NCI-H1436 (cell line): ENCODE data around the gene VAT1L.

ENCODE experiments used
- DNase-seq: peaks from one replicate; lab custom pipeline; 2025; lab: John Stamatoyannopoulos, UW

Gene VAT1L

DNA sequence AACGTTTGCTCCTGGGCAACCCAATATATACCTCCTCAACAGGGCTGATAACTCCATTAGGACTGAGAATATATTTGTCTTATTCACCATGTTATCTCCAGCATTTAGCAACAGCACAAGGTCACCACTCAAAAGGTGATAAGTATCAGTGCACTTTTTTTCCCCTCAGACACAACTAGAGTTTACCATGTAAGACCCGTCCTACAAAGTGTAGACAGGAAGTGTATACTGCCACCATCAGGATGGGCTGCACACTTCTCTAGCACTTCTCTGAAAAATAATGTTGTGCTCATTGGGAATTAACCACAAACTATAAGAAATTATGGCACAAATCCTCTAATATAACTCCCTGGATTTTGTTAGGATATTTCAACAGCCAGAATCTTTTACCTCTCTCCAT is 5.7 kb upstream of the VAT1L start:
- DNase-seq, result no peak

DNA sequence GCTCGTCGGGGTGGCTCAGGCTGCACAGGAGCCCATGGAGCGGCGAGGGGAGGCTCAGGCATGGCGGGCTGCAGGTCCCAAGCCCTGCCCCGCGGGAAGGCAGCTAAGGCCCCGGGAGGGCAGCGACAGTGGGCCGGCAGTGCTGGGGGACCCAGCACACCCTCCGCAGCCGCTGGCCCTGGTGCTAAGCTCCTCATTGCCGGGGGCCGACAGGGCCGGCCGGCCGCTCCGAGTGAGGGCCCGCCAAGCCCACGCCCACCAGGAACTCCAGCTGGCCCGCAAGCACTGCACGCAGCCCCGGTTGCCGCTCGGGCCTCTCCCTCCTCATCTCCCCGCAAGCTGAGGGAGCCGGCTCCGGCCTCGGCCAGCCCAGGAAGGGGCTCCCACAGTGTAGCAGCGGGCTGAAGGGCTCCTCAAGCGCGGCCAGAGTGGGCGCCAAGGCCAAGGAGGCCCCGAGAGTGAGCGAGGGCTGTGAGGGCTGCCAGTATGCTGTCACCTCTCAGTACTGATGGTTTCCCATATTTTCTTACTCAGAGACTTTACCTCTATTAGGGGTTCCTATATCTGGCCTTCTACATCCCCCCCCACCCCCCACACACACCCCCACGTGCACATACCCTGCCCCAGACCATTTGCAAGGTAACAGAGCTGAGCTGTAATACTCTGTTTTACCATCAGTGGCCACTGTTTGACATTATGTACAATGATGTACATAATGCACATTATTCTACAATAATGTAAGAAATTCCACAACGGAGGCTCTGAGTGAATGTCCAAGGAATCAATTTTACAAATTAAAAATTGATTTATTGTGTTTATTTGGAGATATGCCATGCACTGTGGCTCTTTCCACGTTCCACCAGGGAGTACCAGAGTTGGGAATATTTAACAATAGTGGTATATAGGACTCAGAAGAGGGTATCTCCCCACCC is 3.7 kb upstream of the VAT1L start:
- no peak for DNase-seq

DNA sequence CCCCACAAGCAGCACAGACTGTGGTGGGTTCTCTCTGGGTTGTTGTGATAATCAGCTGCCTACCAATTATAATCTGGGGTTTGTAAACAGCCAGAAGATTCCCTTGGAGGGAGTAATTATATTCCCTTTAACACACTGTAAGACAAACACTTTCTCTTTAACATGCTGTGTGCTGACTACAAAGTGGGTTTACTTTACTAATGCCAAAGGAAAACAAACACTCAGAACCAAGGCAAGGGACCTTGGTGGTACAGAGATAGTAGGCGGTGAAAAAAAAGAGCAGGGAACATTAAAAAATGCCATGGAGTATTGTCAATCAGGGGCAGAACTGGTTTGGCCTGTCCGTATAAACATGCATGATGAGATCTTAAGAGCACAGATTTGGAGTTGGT is 3.0 kb upstream of the VAT1L start:
- DNase-seq, result no peak

DNA sequence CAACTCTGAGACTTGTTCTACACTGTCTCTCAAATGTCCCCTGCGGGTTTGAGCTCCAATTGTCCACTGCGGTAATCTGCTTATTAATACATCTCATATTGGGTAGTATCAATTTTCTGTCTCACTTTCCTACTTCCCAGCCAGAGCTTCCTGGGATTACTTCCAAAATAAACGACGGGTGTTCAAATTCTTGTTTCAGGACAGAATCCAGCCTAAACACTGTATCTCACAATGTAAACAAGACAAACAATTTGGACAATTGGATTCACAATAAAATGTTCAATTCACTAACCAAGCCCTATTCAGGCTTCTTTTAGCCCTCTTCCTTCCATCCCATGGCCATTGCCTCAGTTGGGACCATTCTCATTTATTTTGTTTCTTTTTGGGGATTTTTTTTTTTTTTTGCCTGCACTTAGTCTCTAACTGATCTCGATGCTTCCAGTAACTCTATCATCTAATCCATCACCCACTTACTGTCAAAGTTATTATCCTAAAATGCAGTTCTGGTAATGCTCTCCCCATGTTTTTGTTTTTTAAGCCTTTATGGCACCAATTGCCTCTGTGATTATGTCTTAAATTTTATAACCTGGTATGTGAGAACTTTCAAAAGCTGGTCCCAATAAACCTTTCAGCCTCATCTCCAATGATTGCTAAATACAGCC is 2.0 kb upstream of the VAT1L start:
- DNase-seq, result no peak

DNA sequence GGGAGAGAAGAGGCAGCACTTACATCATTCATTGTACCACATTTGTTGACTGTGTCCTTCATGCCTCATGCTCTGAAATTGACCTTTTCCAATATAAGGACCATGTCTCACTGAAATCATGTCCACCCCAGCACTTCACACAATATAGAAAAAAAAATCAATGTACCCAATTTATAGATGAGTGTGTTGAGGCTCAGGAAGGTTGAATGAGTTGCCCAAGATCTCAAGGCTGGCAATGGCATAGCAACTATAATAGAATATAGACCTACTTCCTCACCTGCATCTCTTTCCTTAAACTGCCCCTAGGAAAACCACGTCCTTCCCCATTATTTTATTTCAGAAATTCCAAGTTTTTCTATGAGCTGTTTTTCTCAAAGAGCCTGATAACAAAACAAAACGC is 912 bp upstream of the VAT1L start:
- DNase-seq, result no peak

DNA sequence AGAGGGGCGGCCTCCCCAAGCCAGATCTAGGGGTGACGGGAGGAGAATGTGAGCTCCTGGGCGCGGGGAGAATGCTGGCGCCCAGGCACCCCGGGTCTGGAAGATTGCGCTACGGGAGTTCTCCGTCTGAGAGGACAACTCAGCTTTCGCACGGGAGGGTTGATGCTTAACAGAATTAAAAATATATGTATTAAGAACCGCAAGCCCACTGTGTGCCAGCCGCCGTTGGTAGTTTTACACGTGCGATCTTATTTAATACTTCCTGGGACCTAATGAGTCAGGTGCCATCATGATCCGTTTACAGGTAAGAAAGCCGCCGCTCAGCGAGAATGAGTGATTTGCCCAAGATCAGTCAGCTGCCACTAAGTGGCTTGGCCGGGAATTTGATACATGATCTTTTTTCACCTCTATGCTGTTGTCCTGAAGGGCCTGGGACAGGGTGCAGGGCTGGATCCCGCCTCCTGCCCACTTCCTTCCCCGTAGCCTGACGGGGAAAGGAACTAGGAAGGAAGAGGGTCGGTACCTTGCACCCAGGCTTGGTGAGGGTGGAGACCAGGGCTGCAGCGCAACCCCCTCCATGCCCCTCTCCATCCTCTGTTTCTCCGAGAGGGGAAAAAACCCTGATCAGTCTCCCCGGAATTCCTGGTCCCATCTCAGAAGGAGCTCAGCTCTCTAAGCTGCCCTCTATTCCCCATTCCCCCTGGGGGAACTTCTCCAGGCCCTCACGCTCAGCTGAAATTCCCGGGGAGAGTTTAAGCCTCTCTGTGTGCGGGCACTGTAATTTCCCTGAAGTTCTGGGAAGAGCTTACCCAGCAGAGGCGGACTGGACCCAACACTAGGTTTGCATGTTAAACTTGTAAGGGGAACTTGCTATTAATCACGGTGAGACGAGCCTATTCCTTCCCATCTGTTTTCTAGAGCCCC is 983 bp downstream of the VAT1L start:
- DNase-seq, result no peak

DNA sequence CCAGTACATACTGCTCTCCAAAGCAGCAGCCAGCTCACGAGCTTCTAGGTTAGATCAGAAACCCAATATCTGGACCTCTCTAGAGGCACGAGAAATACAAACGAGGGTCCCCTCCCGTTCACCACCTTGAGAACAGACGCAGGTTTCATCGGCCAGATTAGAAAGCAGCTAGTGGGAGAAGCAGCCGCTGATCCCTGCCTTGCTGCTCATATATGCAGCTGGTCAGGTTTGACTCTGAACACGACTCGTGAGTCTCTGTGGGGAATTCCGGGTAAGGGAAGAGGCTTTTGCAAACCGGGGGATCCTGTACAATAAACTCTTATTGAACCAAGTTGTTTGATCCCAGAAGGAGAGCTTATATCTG is 1.6 kb downstream of the VAT1L start:
- no peak for DNase-seq

DNA sequence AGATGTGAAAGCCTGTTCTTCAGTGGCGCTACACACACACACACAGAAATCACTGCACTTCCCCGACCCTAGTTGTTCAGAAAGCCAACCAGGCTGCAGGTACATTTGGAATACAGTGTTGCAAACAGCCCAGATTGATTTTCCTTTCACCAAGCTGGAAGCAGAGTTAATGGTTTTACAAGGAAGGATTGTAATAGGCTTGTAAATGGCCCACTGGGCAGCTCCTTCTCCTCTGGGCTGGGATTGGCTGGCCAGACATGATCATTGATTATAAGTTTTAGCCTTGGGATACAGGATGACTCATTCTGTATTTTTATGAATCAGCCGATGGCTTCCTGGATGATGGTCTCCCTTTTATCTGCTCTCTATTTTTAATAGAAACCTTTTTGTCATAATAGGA is 2.5 kb downstream of the VAT1L start:
- no peak for DNase-seq

DNA sequence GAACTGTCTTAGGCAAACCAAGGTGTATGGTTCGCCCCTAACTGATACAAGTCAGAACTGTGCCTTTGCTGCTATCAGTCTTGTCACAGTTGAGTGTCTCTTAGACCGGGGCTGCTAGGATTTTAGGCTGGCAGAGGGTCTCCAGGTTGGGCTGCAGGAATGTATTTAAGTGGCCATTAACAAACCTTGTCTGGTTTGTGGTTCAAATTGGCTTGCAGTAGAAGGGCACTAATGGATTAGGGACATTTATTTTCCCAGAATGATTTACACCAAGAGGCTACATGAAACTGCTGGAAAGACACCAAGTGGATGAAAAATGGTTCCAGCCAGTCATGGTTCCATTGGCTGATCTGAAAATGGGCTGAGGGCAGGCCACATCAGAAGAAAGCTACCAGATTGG is 5.1 kb downstream of the VAT1L start:
- DNase-seq, result no peak

DNA sequence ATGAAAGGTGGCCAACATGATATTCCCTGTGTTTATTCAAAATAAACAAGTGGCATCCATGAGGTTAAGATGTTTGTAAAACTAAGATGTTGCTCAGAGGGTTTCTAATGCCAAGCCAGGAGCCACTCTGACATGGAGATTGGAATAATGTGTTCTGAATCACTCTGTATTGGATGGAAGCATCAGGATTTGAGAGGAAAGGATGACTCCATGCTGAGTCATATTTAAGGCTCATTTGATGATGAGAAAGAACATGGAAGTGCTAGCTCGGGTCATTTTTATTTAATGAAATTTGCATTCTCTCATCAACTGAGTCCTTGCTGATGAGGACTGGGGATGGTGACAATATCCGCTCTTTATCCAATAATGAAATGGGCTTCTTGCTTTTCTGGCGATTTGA is 6.2 kb downstream of the VAT1L start:
- no peak for DNase-seq

DNA sequence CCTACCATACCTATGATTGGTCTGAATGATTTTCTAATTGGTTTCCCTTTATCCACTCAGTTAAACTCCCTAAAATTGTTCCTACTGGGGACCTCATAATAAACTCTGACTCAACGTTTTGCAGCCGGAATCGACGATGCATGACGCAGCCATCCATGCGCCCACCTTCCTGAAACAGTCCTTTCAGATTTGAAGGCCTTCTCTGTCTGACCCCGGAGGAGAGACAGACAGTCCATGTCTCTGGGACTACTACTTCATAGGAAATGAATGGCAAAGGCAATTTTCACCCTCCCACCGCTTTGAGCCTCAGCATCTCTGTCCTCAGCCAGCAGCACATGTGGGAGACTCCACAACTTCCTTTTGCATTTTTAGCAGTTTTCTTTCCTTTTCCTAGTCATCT is 13.5 kb downstream of the VAT1L start:
- DNase-seq, result no peak

DNA sequence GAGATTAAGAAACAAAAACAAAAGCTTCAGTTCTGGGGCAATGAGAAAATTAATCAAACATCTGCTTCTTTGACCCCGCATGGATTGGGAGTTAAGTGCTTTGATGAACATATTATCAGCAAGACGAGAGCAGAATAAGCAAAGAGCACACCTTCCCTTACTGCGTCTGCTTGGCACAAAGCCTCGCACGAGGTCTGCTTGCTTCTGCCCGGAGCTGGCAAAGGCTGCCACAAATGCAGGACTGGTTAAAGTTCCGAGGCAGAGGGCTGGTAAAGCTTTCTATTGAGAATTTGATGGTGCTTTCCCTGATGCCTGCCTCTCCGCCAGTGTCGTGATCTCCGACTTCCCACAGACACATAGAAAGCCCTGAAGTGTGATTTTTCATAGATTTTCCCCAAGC is 17.0 kb downstream of the VAT1L start:
- no peak for DNase-seq

DNA sequence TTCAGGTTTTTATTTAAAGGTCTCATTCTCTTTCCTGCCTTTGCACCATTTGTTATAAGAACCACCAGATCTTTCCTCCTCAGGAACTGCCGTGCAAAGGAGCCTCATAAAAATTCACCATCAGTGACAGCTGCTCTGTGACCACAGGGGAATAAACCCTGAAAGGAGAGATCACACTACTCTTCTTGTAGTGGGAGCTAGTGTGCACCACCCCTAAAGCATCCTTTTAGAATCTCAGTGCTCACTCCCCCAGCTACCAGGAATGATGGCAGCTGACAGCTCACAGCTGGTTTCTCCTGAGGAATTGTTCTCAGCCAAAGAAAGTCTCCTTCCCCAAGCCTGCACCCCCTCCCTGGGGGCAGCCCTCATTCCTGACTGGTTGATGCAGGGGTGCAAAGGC is 18.7 kb downstream of the VAT1L start:
- no peak for DNase-seq

DNA sequence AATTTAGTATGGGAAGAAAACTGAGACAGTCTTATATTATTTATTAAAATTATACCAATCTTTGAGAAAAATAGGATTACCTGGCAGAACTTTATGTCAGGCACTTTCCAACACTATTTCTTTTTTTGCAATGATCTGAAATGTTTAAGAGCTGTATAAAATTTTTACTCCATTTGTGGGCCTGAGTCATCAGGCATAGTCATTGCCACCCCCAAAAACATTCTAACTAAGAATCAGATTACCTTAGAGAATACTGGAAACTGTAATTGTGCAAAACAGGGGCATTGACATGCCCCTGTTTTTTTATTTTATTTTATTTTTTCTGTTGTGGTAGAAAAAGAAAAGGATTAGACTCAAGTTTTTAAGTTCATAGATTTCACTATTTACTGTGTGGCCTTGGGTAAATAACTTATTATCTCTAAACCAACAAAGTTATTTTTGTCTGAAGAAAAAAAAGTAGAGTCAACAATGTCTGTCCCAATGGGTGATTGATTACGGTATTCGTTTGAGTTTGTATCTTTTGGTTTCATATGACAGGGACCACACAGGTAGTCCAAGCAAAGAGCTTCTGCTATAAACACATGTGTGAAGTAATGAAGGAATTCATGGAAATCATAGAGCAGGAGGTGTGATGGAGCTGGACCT is 24.6 kb downstream of the VAT1L start:
- DNase-seq, result no peak

DNA sequence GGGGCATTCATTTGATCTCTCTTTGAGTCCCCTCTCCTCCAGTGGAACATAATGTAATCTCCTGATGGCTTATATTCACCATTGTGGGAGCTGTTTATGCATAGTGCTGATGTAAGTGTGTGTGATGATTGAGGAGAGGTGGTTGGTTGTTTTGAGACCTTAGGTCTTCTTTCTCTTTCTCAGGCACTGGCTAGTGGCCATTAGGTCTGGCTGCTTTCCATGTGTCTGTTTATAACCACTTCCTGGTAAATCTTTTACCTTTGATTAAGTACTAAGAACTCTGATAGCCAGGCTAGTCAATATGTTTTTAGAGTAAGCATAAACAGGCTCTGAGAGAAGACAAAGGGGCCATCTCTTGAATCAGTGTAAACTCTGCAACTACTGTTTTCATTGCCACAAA is 27.9 kb downstream of the VAT1L start:
- DNase-seq, result no peak

DNA sequence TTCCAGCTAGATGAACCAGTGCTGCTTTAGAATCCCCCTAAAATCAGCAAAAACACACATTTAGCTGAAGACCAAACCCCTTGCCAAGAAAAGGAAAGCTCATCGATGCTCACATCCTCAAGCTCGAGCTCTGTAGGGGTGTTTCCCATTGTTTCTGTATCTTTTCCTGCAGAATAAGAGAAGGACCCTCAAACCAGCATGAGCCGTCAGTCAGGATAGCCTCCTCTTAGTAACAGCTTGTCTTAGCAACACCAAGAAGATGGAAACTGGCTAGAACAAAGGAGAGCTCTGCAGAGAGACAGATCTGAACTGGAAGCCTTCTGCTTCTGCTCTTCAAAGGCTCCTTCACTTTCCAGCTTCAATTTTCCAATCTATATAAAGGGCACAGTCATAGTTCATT is 32.0 kb downstream of the VAT1L start:
- no peak for DNase-seq

DNA sequence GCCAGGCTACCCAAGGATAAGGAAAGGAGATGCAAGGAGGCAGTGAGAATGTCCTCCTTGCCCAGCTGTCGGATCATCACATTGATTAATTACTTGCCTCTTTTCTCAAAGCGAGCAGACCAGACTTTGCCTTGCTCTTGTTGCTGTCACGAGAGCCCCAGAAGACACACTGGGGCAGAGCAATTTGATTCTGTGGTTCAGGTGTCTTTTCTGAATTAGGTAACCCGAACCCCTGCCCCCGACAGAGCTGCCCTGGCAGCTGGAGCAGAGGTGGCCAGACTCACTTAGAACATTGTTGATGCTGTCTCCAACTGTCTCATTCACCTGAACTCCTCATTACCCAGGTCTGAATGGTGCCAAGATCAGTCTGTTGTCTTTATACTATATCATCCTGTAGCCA is 34.3 kb downstream of the VAT1L start:
- DNase-seq, result no peak

DNA sequence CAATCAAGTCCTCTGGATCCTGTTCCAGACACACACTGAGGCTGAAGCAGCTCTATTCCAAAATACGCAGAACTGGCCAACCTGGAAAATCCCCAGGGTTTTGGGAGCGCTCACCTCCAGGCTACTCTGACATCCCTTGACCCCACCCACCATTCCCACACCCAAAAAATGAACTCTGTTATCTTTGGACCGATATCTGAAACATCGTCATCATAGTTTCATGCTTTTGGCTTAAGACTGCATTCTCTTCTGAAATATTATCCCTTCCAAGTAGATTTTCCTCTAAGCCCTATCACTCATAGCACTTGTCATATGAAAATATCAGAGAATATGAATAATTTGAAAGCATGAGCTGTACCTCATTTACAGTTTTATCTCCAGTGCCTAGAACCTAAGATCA is 34.7 kb downstream of the VAT1L start:
- DNase-seq, result no peak

DNA sequence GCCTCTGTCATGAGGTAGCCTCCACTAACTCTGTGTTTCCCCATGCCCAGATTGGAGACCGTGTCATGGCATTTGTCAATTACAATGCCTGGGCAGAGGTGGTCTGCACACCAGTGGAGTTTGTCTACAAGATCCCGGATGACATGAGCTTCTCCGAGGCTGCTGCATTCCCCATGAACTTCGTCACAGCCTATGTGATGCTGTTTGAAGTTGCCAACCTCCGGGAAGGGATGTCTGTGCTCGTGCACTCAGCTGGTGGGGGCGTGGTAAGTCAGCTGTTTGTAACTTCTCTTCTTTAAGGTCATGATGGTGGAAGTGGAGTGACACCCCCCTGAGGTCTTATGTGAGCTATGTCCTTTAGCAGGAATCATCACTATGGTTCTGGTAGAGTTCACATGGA is 36.8 kb downstream of the VAT1L start:
- no peak for DNase-seq

DNA sequence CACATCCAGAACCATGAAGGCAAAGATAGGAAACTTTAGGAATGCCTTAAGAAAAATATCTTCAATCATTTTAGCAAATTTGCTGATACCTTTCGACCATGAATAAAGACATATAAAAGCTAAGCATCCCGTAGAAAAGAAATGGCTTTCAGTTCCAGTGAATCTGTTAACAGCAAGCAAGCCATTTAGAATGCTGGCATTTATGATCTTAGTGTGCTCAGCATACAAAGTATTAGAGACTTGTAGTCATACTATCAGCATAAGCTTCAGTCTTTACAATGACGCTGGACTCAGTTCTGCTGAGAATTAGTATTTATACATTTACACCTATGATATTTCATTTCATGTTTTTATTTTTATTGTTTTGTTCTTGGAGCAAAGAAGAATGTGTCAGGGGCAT is 38.7 kb downstream of the VAT1L start:
- DNase-seq, result no peak

DNA sequence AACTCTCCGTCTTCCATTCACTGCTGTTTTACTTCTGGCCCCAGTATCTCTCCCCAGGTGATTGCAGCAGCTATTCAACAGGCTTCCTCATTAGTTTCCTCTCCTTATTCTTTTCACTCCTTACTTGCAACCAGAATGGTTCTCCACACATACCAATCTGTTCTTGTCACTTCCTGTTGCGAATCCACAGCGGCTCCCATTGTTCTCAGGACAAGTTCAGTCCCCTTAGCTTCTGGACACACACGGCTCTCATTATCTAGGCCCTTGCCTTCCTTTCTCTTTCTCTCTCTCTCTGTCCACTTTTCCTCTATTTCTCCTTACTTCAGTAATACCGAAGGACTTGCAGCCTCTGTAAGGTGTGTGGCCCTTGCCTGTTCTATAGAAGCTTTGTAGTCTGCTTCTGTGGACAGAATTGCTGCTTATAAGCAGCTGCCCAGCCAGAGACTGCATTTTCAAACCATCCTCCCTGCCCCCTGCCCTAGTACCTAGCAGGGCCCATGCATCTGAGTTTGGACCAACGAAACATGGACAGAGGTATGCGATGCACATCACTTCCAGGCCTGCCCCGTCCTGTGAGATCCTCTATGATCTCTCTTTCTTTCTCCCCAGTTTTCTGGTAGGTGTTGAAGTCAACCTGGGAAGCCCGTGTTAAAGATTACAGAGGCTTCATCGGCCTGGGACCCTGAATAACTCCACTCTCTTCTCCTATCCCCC is 45.7 kb downstream of the VAT1L start:
- no peak for DNase-seq
